ENCODE results near the gene LRRTM2.
A peak's percentile ranks its signal among the peaks of the same experiment; 100 is the strongest.

Gene LRRTM2

GRCh38 chr5:138849439-138849838 is 25.7 kb downstream of the LRRTM2 start:
- no peak for DNase-seq (ENCODE audit: low read depth, low spot score)
- no peak for TF ChIP-seq CTCF (IDR thresholded peaks at IDR 0.05; ENCODE audit: low read depth, low read length)
- H3K4me3 ChIP-seq (ENCODE audit: low read depth, low read length): no peak overlapping the region
- in situ Hi-C loops (cut with HindIII; ENCODE audit: low sequenced_read_pairs): no loop called here

GRCh38 chr5:138844812-138845513 is 30.2 kb downstream of the LRRTM2 start:
- no peak for TF ChIP-seq CTCF (IDR thresholded peaks at IDR 0.05; ENCODE audit: low read depth, low read length)
- H3K4me3 ChIP-seq (ENCODE audit: low read depth, low read length): no peak overlapping the region
- in situ Hi-C loops (cut with HindIII; ENCODE audit: low sequenced_read_pairs): no loop called here
- DNase-seq (ENCODE audit: low read depth, low spot score): peak; percentile 82

GRCh38 chr5:138844125-138844461 is 31.0 kb downstream of the LRRTM2 start:
- in situ Hi-C loops (cut with HindIII; ENCODE audit: low sequenced_read_pairs): no loop called here
- no peak overlapping the region for H3K4me3 ChIP-seq (ENCODE audit: low read depth, low read length)
- no peak for DNase-seq (ENCODE audit: low read depth, low spot score)
- TF ChIP-seq CTCF (IDR thresholded peaks at IDR 0.05; ENCODE audit: low read depth, low read length): no peak

GRCh38 chr5:138843316-138844124 is 31.6 kb downstream of the LRRTM2 start:
- in situ Hi-C loops (cut with HindIII; ENCODE audit: low sequenced_read_pairs): no loop called here
- DNase-seq (ENCODE audit: low read depth, low spot score): no peak
- no peak for TF ChIP-seq CTCF (IDR thresholded peaks at IDR 0.05; ENCODE audit: low read depth, low read length)
- no peak overlapping the region for H3K4me3 ChIP-seq (ENCODE audit: low read depth, low read length)

- no peak for DNase-seq (ENCODE audit: low read depth, low spot score)
- H3K4me3 ChIP-seq (ENCODE audit: low read depth, low read length): no peak overlapping the region
- in situ Hi-C loops (cut with HindIII; ENCODE audit: low sequenced_read_pairs): no loop called here
- TF ChIP-seq CTCF (IDR thresholded peaks at IDR 0.05; ENCODE audit: low read depth, low read length): no peak
These were observed 33.6 kb downstream of the LRRTM2 start for GRCh38 chr5:138841531-138841930.

- TF ChIP-seq CTCF (IDR thresholded peaks at IDR 0.05; ENCODE audit: low read depth, low read length): no peak
These were observed 35.0 kb downstream of the LRRTM2 start for GRCh38 chr5:138840103-138840502.

More at GRCh38 chr5:138840103-138840502, 35.0 kb downstream of the LRRTM2 start:
- no peak for DNase-seq (ENCODE audit: low read depth, low spot score)
- in situ Hi-C loops (cut with HindIII; ENCODE audit: low sequenced_read_pairs): no loop called here
- H3K4me3 ChIP-seq (ENCODE audit: low read depth, low read length): no peak overlapping the region
